Esophagus squamous epithelium (tissue), 5 donors: ENCODE data around the gene PRM2. TPM values are rescaled to one million over a fixed set of nuclear protein-coding genes. Genes with fewer than 3 reads are reported as not detected.

Experiments
- DNase-seq: peaks from one replicate; lab custom pipeline; 2025; lab: John Stamatoyannopoulos, UW
- H3K27ac ChIP-seq, 4 donors: fragments of 200-600 bp; sonication (generic); one replicate each; pipeline ENCODE4 v1.5.1; 2016 to 2019; ENCODE audit warnings: mild to moderate bottlenecking in 1 of 4
- H3K27me3 ChIP-seq, 4 donors: fragments of 200-600 bp; sonication (generic); 1 replicate in 3 of 4; 2 replicates in 1 of 4; pipeline versions ENCODE4 v1.5.1 to v1.6.0; 2017 to 2021; ENCODE audit warnings: antibody characterized with exemption in 1 of 4
- H3K36me3 ChIP-seq, 3 donors: fragments of 200-600 bp; sonication (generic); one replicate each; pipeline ENCODE4 v1.5.1; 2016 to 2019
- H3K4me1 ChIP-seq, 3 donors: fragments of 200-600 bp; sonication (generic); one replicate each; pipeline ENCODE4 v1.5.1; 2017 to 2019
- H3K4me3 ChIP-seq, 4 donors: fragments of 200-600 bp; sonication (generic); 1 replicate in 3 of 4; 2 replicates in 1 of 4; pipeline ENCODE4 v1.5.1; 2016 to 2019; ENCODE audit warnings: mild to moderate bottlenecking in 2 of 4, moderate library complexity in 1 of 4
- H3K9me3 ChIP-seq, 3 donors: fragments of 200-600 bp; sonication (generic); one replicate each; pipeline ENCODE4 v1.5.1; 2016 to 2019
- POLR2A ChIP-seq, 4 donors: fragments of 450-650 bp; IDR thresholded peaks; one replicate each; pipeline ENCODE4 v1.6.1; 2017; ENCODE audit warnings: antibody characterized with exemption in 4 of 4, mild to moderate bottlenecking in 4 of 4, moderate library complexity in 3 of 4
- WGBS, 2 donors: methylation state at CpG; one replicate each; pipeline ENCODE4 v1.1.5; 2018; 5-methylcytosine and 5-hydroxymethylcytosine counted together
- intact Hi-C: fragments of 100-400 bp; cut with DNase I; formaldehyde crosslinking; loops from one replicate; pipeline ENCODE4 v1.15.0; 2022
- total RNA-seq, 4 donors: library from RNA; depleted of rRNA; stranded (reverse); fragments of >200 nt; gene quantifications; one replicate each; pipeline ENCODE4 v1.1.0, GENCODE V29; 2016
- TF ChIP-seq, protein P1 (sequence below), 6 experiments: fragments of 450-650 bp in 4 of 6; fragments of 200-600 bp in 2 of 6; sonication (generic) in 2 of 6; IDR thresholded peaks; one replicate each; pipeline ENCODE4 v1.5.1; 2016 to 2019; ENCODE audit warnings: antibody characterized with exemption in 6 of 6, mild to moderate bottlenecking in 4 of 6, moderate library complexity in 4 of 6
- donor health status: DM: yes; HTN: yes; CAD: no.

The PRM2 gene
- total RNA-seq, 4 donors from 2014 or later, result not detected

DNA sequence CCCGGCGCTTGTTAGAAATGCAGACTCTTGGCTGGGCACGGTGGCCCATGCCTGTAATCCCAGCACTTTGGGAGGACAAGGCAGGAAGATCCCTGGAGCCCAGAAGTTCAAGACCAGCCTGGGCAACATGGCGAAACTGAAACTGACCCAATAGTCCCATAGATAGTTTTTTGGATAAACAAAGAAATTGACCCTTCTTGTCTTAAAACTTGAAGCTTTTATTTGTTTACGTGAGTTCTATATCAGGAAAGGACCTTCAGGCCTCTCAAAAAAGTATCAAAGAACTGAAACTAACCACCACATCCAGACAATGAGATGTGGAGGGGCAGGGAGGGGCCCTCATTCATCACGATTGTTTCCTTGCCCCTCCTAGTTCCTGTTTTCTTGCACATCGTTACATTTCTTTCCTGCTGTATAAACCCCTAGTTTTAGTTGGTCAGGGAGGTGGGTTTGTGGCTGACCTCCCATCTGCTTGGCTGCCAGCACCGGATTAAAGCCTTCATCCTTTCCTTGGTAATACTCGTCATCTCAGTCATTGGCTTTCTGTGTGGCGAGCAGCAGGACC is 34.8 kb upstream of the PRM2 start:
- Histone ChIP-seq H3K27me3 (no peaks in the 10 kb centered on the region), H3K36me3 (no peaks in the 10 kb centered on the region), H3K27ac (peak overlapping the region in 1 of 4 donors; percentile 61), H3K4me1 (peaks cover 0 to 22% (median 11%) of the 10 kb centered on the region in 3 donors), H3K4me3 (no peak overlapping the region), H3K9me3 (no peaks in the 10 kb centered on the region)
- no peak for TF ChIP-seq POLR2A (IDR thresholded peaks at IDR 0.05)
- TF ChIP-seq, protein P1, sequence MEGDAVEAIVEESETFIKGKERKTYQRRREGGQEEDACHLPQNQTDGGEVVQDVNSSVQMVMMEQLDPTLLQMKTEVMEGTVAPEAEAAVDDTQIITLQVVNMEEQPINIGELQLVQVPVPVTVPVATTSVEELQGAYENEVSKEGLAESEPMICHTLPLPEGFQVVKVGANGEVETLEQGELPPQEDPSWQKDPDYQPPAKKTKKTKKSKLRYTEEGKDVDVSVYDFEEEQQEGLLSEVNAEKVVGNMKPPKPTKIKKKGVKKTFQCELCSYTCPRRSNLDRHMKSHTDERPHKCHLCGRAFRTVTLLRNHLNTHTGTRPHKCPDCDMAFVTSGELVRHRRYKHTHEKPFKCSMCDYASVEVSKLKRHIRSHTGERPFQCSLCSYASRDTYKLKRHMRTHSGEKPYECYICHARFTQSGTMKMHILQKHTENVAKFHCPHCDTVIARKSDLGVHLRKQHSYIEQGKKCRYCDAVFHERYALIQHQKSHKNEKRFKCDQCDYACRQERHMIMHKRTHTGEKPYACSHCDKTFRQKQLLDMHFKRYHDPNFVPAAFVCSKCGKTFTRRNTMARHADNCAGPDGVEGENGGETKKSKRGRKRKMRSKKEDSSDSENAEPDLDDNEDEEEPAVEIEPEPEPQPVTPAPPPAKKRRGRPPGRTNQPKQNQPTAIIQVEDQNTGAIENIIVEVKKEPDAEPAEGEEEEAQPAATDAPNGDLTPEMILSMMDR (IDR thresholded peaks at IDR 0.05), result no peak
- intact Hi-C loops, result no loop called here
- no peak for DNase-seq
- WGBS, 2 donors, result 56 to 75% methylated on average over 8 of the region's 10 CpGs

DNA sequence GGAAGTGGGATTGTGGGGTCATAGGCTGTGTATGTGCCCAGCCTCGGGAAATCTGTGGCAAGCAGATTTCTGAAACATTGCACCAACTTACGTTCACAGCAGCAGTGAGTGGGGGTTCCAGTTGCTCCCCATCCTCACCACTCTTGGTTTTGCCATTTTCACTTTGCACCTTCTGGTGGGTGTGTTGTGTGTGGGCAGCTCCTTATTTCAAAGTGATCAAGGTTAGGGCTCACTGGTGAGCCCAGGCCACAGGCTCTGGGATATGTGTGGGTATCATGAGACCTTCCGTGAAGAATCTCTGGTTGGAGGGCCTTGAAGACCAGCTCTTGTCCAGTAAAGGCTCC is 34.3 kb upstream of the PRM2 start:
- peaks cover 0 to 22% (median 11%) of the 10 kb centered on the region in 3 donors for H3K4me1 ChIP-seq
- no peak overlapping the region for H3K4me3 ChIP-seq
- H3K36me3 ChIP-seq, result no peaks in the 10 kb centered on the region
- intact Hi-C loops, result no loop called here
- H3K9me3 ChIP-seq, result no peaks in the 10 kb centered on the region
- no peak for TF ChIP-seq POLR2A (IDR thresholded peaks at IDR 0.05)
- TF ChIP-seq, protein P1 (IDR thresholded peaks at IDR 0.05), result no peak
- peak overlapping the region in 1 of 4 donors; percentile 61 for H3K27ac ChIP-seq
- WGBS, 2 donors, result 76 to 83% methylated on average over 2 to 3 of the region's 3 CpGs
- DNase-seq, result no peak
- H3K27me3 ChIP-seq, result no peaks in the 10 kb centered on the region

DNA sequence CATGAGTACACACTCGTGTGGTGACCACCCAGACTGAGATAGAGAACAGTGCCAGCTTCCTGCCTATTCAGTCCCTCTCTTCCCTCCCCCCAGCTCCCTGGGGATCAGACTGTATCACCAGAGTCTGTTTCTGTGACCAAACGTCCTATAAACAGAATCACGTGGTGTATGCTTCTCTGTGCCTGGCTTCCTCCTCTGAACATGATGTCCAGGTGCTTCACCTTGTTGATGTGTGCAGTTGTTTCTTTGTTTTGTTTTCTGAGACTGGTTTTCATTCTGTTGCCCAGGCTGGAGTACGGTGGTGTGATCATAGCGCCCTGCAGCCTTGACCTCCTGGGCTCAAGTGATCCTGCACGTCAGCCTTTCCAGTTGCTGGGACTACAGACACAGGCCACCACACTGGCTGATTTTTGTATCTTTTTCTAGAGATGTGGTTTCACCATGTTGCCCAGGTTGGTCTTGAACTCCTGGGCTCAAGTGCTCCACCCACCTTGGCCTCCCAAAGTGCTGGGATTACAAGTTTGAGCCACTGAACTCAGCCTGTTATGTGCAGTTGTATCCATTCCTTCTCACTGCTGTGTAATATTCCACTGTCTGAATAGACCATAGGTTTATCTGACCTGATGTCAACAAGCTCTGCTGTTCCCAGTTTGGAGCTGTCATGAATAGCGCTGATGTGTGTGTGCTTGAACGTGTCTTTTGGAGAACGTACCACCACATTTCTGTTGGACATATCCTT is 33.8 kb upstream of the PRM2 start:
- intact Hi-C loops, result no loop called here
- no peak overlapping the region for H3K4me3 ChIP-seq
- no peaks in the 10 kb centered on the region for H3K9me3 ChIP-seq
- H3K36me3 ChIP-seq, result no peaks in the 10 kb centered on the region
- DNase-seq, result peak; percentile 29
- no peaks in the 10 kb centered on the region for H3K27me3 ChIP-seq
- H3K4me1 ChIP-seq, result peaks cover 0 to 22% (median 11%) of the 10 kb centered on the region in 3 donors
- WGBS, 2 donors, result 70 to 77% methylated on average over 9 of the region's 9 CpGs
- TF ChIP-seq, protein P1 (IDR thresholded peaks at IDR 0.05), result no peak
- no peak for TF ChIP-seq POLR2A (IDR thresholded peaks at IDR 0.05)
- H3K27ac ChIP-seq, result peak overlapping the region in 1 of 4 donors; percentile 61

DNA sequence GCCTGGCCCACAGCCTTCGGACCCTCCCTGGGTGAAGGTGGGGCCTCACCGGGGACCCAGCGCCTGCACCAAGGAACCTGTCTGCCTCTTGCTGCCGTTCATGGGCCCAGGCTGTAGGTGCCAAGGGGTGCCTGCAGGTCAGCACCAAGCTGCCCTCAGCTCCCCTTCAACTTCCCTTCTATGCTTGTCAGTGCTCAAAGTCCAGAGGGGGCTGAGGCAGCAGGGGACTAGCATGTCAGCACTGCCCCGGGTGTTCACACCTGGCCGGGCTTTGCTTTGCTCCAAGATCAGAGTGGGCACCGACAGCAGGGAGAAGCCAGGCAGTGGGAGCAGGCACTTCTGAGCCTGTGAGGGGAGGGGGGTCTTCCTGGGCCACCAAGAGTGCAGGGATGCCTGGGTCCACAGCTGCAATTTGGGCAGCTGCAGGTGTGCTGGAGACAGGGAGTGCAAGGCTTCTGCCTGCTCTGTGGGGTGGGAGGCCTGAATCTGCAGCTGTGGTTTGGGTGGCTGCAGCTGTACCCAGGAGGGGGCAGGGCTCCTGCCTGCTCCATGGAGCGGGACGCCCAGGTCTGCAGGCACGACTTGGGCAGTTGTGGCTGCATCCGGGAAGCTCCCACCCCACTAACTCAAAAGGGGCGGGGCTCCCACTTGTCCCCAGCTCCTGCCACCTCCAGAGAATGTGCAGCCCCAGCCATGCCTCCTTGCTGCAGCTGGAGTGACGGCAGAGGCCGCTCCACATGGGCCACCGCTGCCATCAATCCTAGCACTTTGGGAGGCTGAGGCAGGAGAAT is 32.4 kb upstream of the PRM2 start:
- no peaks in the 10 kb centered on the region for H3K36me3 ChIP-seq
- H3K27me3 ChIP-seq, result no peaks in the 10 kb centered on the region
- DNase-seq, result no peak
- H3K9me3 ChIP-seq, result no peaks in the 10 kb centered on the region
- TF ChIP-seq, protein P1 (IDR thresholded peaks at IDR 0.05), result no peak
- TF ChIP-seq POLR2A (IDR thresholded peaks at IDR 0.05), result no peak
- WGBS, 2 donors, result 33 to 60% methylated on average over 1 to 3 of the region's 15 CpGs
- H3K4me3 ChIP-seq, result no peak overlapping the region
- intact Hi-C loops, result no loop called here
- H3K27ac ChIP-seq, result no peak overlapping the region
- H3K4me1 ChIP-seq, result peaks cover 0 to 22% (median 13%) of the 10 kb centered on the region in 3 donors
